ENCODE results near the gene MFSD1.

MFSD1 gene, protein sequence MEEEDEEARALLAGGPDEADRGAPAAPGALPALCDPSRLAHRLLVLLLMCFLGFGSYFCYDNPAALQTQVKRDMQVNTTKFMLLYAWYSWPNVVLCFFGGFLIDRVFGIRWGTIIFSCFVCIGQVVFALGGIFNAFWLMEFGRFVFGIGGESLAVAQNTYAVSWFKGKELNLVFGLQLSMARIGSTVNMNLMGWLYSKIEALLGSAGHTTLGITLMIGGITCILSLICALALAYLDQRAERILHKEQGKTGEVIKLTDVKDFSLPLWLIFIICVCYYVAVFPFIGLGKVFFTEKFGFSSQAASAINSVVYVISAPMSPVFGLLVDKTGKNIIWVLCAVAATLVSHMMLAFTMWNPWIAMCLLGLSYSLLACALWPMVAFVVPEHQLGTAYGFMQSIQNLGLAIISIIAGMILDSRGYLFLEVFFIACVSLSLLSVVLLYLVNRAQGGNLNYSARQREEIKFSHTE

GRCh38 chr3:158801696-158802408, at the start of gene MFSD1:
Gene MFSD1 (plus strand): TSS chr3:158802054. CDS start chr3:158802153, 99 bp downstream.
- peak; percentile 92 for DNase-seq

GRCh38 chr3:158753854-158754253, 48.0 kb upstream of the MFSD1 start:
- DNase-seq: no peak

- no peak for DNase-seq
Measured at GRCh38 chr3:158755421-158755820, 46.4 kb upstream of the MFSD1 start.

DNA sequence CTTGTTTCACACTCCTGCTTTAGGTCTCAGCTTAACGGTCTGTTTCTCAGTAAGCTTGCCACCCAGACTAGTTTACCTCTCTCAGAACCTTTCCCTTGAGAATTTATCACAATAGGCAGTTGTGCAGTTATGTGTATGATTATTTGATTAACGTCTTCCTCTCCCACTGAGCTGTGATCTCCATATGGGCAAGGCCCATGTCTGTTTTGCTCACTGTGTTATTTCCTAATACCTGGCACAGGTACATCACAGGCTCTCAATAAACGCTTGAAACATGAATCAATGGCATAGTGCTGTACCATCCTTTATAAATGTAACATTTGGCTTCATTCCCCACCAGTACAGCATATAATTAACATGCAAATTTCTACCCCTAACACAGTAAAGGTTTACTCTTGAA, 40.5 kb upstream of the MFSD1 start:
- no peak for DNase-seq

GRCh38 chr3:158762701-158763100, 39.2 kb upstream of the MFSD1 start:
- DNase-seq: no peak

- no peak for DNase-seq
Measured at GRCh38 chr3:158763421-158763820, 38.4 kb upstream of the MFSD1 start.

GRCh38 chr3:158765518-158766205, 36.2 kb upstream of the MFSD1 start:
- DNase-seq: no peak

DNA sequence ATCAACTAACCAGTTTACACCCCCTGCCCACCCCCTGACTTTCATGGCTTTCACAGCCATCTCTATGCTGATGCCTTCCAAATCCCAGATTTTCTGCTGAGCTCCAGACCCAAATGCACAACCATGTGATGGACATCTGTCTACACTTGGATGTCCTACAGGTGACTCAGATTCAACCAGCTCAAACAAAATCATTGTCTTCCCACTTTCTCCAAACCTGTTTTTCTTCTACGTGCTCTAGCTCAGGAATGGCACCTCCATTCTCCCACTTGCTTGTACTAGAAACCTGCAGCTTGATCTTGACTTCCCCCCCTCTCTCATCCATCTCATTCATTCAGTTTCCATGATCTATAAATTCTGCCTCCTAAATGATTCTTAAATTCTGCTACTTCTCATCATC, 35.5 kb upstream of the MFSD1 start:
- DNase-seq: no peak

DNA sequence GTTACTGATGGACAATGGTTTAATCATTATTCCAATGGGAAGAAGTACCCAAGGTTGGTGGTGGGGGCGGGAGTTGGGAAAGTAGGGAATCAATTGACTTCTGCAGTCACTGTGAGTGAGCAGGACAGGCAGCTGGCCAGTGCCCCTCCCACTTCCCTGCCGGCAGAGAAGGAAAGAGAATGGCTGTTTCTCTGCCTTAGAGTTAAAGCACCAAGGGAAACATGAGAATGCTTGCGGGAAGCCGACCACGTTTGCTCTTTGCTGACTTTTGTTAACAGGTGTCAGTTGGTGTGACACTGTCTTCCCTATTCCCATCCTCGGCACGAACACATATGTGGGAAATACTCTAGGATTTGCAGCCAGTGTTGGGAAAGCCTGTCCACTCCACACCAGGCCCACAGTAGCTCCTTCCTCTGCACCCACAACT, 33.5 kb upstream of the MFSD1 start:
- no peak for DNase-seq

DNA sequence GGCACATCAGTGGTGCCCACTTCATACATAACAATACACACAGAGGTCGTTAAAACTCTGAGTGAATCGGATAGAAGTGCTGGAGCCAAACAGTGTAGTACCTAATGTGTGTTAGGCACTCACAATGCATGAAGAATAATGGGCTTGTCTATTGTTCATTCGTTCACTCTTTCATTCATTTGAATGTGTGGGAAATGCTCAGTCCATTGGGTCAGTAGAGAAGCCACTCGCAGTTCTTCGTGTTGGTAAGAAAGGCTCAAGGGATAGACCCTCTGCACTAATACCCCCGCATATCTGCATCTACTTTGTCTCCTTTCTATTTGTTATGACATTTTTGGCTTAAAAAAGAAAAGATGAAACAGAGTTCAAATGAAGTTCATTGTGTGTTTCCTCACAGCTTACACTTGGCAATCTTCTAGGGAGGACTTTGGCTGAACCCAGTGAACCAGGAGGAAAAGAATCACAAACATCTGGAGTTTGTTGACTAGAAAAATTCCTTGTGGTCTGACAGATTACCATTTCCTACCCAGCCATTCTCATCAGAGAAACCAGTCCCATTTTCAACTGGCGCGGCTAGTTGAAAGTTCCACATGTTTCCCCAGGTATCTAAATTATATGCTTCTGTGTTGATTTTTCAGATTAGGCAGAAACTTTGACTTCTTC, 32.8 kb upstream of the MFSD1 start:
- DNase-seq: no peak

DNA sequence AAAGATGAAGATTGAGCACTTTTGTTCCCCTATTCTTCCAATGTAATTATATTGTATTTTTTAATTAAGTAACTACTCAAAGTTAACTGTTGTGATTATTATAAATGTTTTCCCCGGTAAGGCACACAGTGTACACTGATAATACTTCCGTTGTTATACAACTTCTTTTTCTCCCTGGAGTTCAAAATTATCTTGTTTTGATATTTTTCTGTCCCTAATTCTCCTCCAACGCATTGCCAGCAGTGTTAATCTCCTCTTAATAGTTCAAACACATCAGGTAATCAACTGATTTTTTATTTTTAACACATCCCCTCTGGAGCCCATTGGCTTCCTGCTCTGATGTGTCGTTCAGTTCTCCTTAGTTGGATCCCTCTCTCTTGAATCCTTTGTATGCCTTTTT, 32.3 kb upstream of the MFSD1 start:
- no peak for DNase-seq

GRCh38 chr3:158769952-158770740, 31.7 kb upstream of the MFSD1 start:
- no peak for DNase-seq

- no peak for DNase-seq
Measured at GRCh38 chr3:158770741-158771350, 31.0 kb upstream of the MFSD1 start.

DNA sequence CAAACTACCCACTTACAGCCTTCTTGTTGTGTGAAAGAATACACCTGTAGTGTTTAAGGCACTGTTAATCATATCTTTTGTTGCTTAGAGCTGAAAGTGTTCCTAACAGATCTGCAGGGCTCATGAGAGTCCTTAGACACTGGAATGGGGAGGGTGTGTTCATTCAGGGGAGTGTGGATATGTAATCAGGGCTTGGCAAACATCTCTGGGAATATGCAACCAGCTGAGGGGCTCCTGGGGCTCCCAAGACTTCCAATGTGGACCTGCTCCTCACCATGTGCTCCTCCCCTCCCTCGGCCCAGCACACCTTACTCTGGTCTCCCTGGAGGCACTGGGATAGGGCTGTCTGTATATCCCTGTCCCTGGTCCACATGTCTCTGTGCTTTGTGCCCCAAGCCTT, 30.3 kb upstream of the MFSD1 start:
- DNase-seq: no peak

- no peak for DNase-seq
Measured at GRCh38 chr3:158771982-158772381, 29.9 kb upstream of the MFSD1 start.

DNA sequence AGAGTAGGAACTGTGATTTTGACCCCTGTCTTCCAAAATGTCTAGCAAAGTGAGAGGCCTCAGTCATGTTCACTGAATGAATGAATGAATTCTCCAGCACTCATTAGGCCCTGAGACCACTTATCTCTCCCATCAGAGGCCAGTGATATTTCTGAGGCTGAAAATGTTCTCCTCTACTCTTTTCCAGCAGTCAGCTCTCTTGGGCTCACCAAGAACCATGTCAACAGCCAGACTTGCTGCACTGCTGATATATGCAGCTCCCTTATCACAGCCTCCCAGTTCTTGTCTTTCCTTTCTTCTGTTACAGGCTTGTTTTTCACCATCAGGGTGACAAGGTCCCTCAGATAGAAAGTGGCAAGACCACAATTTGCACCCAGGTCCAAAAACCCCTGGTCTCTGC, 28.7 kb upstream of the MFSD1 start:
- DNase-seq: no peak

- no peak for DNase-seq
Measured at GRCh38 chr3:158773845-158774830, 27.7 kb upstream of the MFSD1 start.

DNA sequence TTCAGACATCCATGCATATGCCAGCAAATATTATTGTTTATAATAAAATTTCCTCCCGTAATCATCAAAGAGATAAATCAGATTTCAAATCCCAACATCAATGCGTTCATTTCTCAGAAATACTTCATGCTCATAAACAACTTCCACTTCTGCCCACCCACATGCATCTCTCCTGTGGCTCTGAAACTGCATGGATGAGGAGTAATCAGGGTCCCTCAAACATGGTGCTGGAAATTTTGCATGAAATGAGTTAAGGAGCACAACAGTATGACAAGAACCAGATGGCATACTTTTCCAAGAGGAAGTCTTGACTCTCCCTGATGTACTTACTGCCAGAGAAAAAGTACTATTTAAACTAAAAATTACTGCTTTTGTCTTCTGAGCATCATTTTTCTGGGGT, 26.9 kb upstream of the MFSD1 start:
- no peak for DNase-seq

DNA sequence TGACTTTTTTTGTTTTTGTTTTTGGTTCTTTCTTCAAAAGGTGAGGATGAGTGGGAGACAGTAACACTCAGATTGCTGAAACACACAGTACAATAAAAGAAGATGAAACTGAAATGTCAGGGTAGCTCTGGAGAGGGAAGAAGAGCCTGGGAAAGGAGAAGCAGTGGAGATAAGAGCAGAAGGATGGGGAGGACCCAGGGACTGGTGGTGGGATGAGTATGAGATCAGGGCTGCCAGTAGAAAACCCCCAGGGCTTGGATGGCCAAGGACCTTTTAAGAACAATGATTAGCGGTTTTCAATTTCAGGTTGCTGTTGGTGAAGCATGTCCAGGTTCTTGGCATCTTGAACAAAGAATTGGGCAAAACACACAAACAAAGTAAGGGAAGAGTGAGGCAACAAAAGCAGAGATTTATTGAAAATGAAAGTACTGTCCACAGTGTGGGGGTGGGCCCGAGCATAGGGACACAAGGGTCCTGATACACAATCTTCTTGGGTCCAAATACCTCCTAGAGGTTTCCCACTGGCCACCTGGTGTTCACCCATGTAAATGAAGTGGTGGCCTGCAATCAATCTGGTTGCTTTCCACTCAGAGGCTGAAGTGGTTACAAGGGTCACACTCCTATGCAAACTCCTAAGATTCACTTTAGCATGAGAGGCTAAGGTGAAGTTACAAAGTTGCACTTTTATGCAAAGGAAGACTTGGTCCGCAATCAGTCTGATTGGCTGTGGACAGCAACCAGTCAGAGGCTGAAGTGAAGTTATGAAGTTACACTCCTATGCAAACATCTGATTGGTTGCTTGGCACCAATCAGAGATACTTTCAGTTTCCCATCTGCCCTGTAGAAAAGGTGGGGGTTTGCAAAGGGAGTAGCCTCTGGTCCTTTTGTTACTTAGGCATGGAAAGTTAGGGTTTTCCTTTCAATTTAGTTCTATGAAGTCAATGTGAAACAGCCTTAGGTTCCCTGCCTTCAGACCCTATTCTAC, 26.1 kb upstream of the MFSD1 start:
- no peak for DNase-seq

Measured in stimulated activated CD8-positive, alpha-beta memory T cell treated with anti-CD3 and anti-CD28 coated beads, Interleukin-4, amount 100 ng/mL, for 48 hours (primary cell).